GM21619 (cell line): ENCODE data around the gene C12orf57.

Experiments
- ATAC-seq: cut with Tn5 transposase; IDR thresholded peaks from one replicate; pipeline ENCODE4 v1.9.1; 2021; ENCODE audit not compliant: unreplicated experiment

The C12orf57 gene

GRCh38 chr12:6987956-6988553 lies 44.2 kb downstream of the C12orf57 start:
- ATAC-seq = no peak
